T-helper 2 cell (primary cell): ENCODE results near the gene DNM1.

ENCODE experiments used
- DNase-seq, 5 experiments: peaks; one replicate each; pipeline versions ENCODE4 v3.0.0 to v3.0.0-alpha.2; 2012 to 2022

DNM1 gene

GRCh38 chr9:128279088-128280073 is 76.2 kb downstream of the DNM1 start:
- peak in 1 of 5 experiments; percentile 38 for DNase-seq

GRCh38 chr9:128280084-128280622 is 77.0 kb downstream of the DNM1 start:
- DNase-seq = no peak

GRCh38 chr9:128282500-128282899 is 79.3 kb downstream of the DNM1 start:
- no peak for DNase-seq

DNA sequence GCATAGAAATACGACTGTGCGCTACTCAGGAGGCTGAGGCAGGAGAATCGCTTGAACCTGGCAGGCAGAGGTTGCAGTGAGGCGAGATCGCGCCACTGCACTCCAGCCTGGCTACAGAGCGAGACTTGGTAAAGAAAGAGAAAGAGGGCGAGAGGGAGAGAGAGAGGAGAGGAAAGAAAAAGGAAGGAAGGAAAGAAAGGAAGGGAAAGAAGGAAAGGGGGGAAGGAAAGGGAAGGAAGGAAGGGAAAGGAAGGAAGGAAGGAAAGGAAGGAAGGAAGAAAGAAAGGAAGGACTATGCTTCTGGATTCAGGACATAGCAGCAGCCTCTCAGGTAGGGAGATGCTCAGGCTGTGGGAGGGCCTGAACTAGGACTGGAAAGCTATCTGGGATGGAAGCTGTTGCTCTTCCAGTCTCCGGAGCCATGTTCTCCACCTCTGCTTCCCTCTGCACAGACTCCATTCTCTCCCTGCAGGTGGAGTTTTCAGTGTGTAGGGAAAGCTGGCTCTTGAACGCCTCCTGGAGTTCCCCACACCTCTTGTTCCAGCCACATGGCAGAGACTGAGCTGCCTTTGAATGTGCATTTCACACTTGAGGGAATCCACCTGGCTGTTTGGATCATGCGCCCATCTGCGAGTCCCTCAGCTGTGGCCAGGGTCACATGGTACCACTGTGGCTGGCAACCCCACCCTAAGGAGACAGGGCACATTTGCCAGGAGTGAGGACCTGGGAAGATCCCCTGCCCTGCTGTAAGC is 82.0 kb downstream of the DNM1 start:
- no peak for DNase-seq

GRCh38 chr9:128286440-128286839 is 83.3 kb downstream of the DNM1 start:
- no peak for DNase-seq

DNA sequence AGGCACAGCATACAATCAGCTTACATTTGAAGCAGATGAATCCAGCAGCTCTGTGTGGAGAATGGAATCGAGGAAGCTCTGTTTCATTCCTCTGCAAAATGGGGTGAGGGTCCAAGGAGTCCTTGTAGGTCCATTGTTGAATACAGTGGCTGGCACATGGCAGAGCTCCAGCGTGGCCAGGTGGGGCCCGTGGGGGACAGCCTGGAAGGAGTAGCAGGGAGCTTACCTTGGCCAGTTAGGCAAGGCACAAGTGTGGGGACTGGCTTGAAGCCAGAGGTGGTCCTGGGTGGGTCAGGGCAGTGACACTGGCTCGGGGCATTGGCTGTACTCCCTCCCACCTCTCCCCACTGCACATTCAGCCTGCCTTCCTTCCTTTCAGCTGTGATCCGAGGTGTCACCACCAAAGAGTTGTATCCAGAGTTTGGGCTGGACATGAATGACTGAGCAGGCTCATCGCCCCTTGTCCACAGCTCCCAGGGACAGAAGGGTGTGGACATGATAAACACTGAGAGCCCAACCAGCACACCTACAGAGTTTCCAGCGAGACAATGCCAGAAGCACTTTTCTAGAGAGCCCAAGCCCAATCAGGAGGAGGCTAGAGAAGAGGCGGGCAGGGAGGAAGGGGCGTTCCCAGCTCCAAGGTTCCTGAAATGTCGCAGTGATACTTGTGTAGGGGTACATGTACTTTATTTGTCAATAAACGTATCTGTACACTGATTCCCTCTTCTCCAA is 85.3 kb downstream of the DNM1 start:
- no peak for DNase-seq

DNA sequence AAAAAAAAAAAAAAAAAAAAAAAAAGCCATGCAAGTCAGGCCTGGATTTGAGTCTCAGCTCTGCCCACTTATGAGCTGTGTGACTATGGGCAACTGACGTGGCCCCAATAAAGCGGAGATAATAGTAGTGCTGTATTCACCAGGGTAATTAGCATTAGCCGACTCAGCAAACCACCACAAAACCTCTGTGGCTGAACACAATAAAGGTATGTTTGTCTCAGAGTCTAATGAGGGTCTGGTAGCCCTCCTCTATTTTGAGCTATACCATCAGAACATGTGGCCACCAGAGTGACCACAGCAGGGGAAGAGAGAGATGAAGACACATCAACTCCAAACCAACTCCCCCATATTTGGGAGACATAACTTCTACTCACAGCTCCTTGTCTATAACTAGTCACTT is 88.8 kb downstream of the DNM1 start:
- no peak for DNase-seq

DNA sequence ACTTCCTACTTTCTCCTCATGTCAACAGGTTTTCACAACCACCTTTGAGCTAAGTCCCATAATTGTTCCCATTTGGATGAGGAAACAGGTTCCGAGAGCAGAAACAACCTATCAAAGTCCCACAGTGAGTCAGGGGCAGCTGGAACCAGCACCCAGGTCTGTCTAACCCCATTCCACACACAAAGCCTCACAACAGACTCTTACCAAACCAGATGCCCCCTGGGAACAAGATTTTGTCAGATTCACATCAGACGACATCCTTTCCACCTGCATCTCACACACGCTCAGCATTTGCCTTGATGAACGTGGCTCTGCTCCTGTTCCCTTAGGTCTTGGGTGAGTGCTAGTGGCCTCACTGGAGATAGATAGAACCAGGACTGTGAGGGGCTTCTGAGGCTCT is 89.9 kb downstream of the DNM1 start:
- no peak for DNase-seq

- no peak for DNase-seq
Observed at GRCh38 chr9:128294142-128294541, 91.0 kb downstream of the DNM1 start.

- no peak for DNase-seq
Observed at GRCh38 chr9:128296340-128297220, 93.4 kb downstream of the DNM1 start.

DNA sequence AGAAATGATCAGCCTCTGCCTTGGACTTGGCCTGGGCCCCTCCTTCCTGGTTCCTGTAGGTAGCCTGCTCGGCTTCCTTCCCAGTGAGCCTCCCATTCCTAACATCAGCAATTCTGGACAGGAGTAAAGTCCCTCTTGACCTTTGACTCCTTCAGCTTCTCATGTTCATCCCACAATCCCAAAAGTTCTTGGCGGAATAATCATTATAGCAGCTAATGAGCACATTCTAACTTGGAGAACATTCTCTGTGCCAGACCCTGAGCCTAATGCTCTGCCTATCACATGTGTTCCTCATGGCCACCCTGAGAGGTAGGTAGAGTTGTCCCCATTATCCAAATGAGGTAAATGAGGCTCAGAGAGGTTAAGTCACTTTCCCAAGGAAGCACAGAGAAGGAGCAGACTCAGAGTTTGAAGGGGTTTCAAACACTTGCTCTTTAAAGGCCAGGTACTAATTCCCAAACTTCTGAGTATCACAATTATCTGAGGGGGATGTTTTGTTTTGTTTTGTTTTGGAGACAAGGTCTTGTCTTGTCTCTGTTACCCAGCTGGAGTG is 94.1 kb downstream of the DNM1 start:
- no peak for DNase-seq

- no peak for DNase-seq
Observed at GRCh38 chr9:128298535-128299482, 95.6 kb downstream of the DNM1 start.

GRCh38 chr9:128304136-128304970 is 101.2 kb downstream of the DNM1 start:
- DNase-seq = no peak
